Left ventricle myocardium superior (tissue), 1 donor: ENCODE data around the gene EIF2B4. TPM values are rescaled to one million over a fixed set of nuclear protein-coding genes. Genes with fewer than 3 reads are reported as not detected.
"Not testable (repeated sequence)": the region's sequence is repeated elsewhere in the genome, so short reads cannot be mapped to it uniquely, and the experiment has no call there.

ENCODE experiments used
- ATAC-seq: fragments of 200-7000 bp; cut with Tn5 transposase; one replicate; pipeline ENCODE4 v1.9.1; 2020; ENCODE audit warnings: mild to moderate bottlenecking, moderate library complexity
- DNase-seq: peaks from one replicate; pipeline ENCODE4 v3.0.0-alpha.2; 2020
- intact Hi-C: fragments of 100-400 bp; cut with micrococcal nuclease; formaldehyde crosslinking; loops from one replicate; pipeline ENCODE4 v1.11.0; 2022
- total RNA-seq: library from RNA; stranded (reverse); fragmentation: NEBNext Ultra II Directional; extraction: Animal tissue kit (Norgen Biotek cat#: 25700); gene quantifications from one replicate; pipeline ENCODE4 v1.2.1, GENCODE V29; 2021
- donor health status: DM: no; HTN: yes; CAD: no; lungs with severe emphysema.

Gene EIF2B4
- total RNA-seq, 1 donor from 2014 or later, result 40.9 TPM

- intact Hi-C loops, ATAC-seq, DNase-seq: not testable (repeated sequence)
Observed at GRCh38 chr2:27353386-27353761, 16.8 kb downstream of the EIF2B4 start.

DNA sequence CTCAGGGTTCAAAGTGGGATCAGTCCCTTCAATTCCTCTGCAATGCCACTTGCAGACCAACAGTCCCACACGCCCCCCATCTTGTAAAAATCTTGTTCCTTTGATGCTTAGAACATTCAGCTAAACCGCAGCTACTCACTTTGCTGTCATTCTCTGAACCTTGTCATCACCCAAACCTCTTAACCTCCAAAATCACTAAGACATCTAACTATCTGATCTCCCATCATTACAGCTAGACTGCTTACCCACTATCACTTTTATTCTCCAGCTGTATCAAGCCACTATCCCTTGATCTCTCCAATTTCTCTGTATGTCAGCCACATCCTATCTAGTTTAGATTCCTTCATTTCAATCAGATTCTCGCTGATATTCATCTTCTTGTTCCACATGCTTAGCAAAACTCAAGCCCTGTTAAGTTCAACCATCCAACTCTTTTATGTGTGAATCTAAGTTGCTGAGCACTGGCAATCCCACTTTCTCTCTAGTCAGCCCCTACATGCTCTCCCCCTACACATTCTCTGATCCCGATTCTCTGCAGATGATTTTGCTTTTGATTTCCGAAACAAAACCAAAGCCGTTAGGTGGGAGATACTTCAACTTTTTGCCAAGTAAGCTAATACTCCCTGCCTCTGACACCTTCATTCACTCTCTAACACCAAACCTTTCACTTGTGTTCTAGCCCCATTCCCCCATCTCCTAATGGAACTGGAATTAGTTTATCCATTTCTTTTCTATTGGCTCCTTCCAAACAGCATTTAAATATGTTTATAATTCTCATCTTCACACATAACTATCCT lies 18.1 kb downstream of the EIF2B4 start:
- intact Hi-C loops, result no loop called here
- ATAC-seq (no peak), DNase-seq (no peak)

GRCh38 chr2:27350106-27350693 lies 19.9 kb downstream of the EIF2B4 start:
- ATAC-seq (no peak), DNase-seq (no peak)
- intact Hi-C loops, result no loop called here

DNA sequence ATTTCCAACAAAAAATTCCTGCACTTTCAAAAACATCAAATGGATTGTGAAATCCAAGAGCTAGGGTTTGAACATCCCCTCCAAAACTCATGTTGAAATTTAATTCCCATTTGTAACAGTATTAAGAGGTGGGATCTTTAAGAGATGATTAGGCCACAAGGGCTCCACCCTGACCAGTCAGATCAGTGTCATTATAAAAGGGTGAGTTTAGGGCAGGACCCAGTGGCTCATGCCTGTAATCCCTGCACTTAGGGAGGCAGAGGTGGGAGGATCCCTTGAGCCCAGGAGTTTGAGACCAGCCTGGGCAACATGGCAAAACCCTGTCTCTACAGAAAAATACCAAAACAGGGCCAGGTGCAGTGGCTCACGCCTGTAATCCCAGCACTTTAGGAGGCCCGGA lies 22.5 kb downstream of the EIF2B4 start:
- ATAC-seq (no peak), DNase-seq (no peak)
- intact Hi-C loops, result no loop called here

DNA sequence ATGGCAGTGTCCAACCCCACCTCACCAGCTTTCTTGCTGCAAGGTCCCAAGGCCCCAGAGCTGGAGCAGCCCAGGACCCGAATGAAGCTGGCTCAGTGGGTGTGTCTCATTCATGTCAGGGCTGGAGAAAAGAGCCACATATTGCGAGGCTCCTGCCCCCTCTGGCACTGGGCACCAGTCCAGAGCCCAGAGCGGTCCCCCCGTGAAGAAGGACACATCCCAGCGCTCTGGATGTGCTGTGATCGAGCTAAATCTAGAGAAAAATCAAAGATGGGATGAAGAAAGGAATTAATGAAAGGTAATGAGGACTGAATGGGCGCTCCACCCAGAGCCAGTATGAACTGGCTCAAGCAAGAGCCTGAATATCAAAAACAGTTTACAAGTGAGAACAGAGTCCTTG lies 34.0 kb downstream of the EIF2B4 start:
- DNase-seq (no peak), ATAC-seq (no peak)
- intact Hi-C loops, result no loop called here

GRCh38 chr2:27335311-27335710 lies 34.8 kb downstream of the EIF2B4 start:
- no peak for ATAC-seq
- no peak for DNase-seq
- intact Hi-C loops, result no loop called here

DNA sequence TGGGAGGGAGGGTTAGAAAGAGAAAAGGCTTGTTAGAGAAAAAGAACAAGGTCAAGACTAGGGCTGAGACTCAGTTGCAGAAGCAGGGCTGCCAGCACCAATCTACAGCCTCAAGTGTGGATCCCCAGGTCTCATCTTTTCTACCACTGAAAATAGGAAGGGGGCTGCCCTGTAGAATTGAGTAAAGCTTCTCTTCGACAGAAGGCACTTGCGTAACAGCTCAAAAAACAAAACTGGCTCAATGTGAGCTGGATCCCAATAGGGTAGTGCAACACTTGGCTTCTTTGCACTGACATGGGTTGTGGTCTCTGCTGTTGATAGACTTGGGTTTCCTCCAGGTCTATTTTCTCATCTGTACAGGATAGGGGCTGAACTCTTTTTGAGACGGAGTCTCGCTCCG lies 45.4 kb downstream of the EIF2B4 start:
- intact Hi-C loops, result no loop called here
- no peak for ATAC-seq

DNA sequence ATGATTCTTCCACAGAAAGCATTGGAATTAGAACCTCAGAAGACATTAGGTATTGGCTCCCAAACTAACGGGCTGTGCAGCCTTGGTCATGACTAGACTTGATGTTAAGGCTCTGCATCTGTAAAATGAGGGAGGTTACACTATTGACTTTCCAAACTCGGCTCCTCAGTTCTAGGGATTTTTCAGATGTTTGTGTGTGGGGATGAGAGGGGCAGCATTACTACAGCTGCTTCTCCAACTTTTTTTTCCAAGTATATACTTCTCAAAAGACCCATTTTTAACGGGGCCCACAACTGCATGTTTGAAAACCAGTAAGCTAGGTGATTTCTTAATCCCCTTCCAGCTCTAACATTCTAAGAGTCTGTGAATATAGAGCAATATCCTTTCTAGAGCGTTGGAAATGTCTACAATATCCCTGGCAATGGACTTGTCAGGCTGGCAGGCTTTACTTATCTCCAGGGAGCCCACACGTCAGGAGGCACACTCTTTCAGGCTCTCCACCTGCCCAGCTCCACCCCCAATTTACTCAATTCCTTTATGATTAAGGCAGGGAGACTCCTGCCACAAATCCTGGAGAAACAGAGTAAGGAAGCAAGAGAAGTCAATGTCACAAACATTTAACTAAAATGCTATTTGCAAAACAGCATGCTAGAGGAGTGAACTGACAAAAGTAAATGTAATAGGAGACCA lies 46.4 kb downstream of the EIF2B4 start:
- DNase-seq (no peak), ATAC-seq (peak; percentile 1)
- intact Hi-C loops, result no loop called here

More for the DNA sequence above, 45.4 kb downstream of the EIF2B4 start:
- no peak for DNase-seq

- ATAC-seq (peak; percentile 92), DNase-seq (peak; percentile 93)
- intact Hi-C loops, result no loop called here
Observed at GRCh38 chr2:27322766-27323595, 47.2 kb downstream of the EIF2B4 start, which contains the start of gene MPV17. MPV17 (minus strand) TSS chr2:27323097; CDS start chr2:27322517, 580 bp downstream.

- intact Hi-C loops, result no loop called here
- DNase-seq (no peak), ATAC-seq (peak; percentile 16)
Observed at GRCh38 chr2:27322301-27322765, 47.8 kb downstream of the EIF2B4 start.

GRCh38 chr2:27320958-27321543 lies 49.1 kb downstream of the EIF2B4 start:
- DNase-seq (peak; percentile 81), ATAC-seq (peak; percentile 76)
- intact Hi-C loops, result no loop called here

GRCh38 chr2:27319839-27320238 lies 50.3 kb downstream of the EIF2B4 start:
- ATAC-seq, DNase-seq, intact Hi-C loops: not testable (repeated sequence)

GRCh38 chr2:27316655-27317412 lies 53.3 kb downstream of the EIF2B4 start:
- intact Hi-C loops, result no loop called here
- DNase-seq (peak; percentile 65), ATAC-seq (peak; percentile 29)

- ATAC-seq (no peak), DNase-seq (no peak)
- intact Hi-C loops, result no loop called here
Observed at GRCh38 chr2:27315122-27315521, 55.0 kb downstream of the EIF2B4 start.

DNA sequence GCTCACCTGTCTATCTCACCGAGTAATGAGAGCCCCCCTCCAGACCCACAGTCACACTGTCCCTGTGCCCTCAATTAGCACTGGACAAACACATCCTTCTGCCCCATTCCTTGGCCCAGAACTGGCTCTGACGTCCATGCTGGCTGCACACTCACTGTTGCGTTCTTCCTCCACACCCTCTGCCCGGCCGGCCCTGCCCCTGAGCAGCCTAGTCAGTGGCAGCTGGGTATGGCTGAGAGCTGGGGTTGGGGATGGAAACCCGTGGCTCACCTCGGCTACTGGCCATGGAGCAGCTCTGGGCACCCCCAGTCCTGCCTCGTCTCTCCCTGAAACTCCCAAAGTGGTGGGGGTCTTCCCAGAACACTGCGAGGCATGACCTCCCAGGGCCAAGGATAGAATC lies 55.4 kb downstream of the EIF2B4 start:
- ATAC-seq (no peak), DNase-seq (no peak)
- intact Hi-C loops, result no loop called here
